ENCODE data around the gene CARMIL1.
A peak's percentile ranks its signal among the peaks of the same experiment; 100 is the strongest.

CARMIL1 gene

DNA sequence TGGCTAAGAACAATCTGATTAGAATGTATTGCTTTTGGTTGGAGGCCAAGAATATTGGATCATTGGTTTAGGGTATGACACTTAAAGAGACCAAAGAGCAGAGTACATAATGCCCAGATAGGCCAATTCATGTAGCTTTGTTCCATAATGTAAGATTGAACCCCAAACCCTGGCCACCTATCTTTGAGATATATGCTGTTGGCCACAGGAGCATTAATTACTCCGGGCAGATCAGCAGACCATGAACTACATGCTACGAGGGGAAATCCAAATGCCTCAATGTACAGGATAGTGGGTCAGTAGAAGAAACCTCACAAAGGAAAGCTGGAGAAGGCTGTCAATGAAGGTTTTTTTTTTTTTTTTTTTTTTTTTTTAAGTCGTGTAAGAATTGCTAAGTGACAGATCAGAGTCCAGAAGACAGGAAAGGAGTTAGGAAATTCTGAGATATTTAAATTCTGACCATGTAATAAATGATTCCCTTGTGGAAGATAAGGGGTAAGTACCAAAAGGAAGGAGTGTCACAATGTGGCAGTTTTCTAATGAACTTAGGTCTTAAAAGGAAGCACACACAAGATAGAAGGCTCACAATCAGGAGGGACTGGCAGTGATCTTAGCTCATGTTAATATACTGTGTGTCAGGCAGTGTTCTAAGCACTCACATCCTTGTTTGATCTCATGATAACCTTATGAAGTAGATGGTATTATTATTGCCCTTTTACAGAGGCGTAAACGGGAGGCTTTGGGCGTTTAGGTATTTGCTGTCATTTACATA lies 61.4 kb downstream of the CARMIL1 start:
- no peak for DNase-seq

DNA sequence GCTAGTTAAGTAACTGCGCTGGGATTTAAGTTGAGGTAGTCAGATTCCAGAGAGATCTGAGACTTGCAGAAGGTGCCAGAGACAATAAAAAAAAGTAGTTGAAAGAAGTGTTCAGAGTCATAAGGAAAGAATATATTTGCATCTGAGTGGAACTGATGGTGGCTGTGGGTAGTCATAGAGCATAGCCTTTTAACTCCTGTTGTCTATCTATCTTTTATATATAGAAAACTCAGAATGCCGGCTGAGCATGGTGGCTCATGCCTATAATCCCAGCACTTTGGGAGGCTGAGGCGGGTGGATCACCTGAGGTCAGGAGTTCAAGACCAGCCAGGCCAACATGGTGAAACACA lies 62.0 kb downstream of the CARMIL1 start:
- DNase-seq: no peak

DNA sequence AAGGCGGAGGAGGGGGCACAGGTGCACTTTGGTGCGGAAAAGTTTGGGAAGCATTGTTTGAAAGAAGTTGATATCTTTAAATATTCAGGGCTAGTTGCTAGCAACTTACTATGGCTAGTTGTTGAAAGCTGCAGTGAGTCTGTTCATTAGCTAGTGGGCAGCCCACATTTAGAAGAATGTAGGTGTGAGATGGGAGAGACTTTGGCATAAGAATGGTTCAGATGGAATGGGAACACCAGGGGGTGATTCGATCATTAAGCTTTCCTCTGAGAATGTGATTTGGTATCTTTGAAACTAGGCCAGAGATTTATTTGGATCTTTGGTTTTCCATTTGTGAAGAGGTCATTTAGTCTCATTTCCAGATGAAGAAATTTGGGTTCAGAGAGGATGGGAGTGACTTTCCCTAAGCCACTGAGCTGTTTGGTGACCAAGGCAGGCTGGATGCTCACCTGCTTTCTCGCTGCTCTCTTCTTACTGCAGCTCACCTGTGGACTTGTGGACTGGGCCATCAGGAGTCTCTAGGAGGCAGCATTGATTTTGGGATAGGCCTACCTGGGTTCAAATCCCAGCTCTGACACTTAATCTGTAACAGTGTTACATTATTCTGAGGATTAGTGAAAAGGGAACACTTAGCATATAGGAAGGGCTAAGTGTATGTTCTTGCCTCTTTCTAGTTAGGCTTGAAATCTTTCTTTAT lies 62.9 kb downstream of the CARMIL1 start:
- DNase-seq: no peak

DNA sequence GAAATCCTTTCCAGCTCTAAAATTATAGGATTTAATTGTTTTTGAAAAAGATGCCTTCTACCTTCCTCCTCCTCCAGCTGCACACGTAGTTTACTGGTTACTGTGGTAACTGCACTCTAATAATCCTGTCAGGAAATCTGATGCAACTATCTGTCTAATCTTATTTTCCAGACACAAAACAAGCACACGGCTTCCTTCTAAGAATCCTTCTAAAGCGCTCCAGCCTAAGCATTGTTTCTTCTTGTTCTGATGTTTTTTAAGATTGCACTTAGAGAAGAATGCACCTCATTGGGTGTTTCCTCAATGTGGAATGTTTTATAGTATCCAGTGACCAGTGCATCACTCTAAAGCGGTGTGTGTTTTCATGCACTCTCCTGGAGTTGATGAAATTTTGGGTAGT lies 63.6 kb downstream of the CARMIL1 start:
- DNase-seq: no peak

DNA sequence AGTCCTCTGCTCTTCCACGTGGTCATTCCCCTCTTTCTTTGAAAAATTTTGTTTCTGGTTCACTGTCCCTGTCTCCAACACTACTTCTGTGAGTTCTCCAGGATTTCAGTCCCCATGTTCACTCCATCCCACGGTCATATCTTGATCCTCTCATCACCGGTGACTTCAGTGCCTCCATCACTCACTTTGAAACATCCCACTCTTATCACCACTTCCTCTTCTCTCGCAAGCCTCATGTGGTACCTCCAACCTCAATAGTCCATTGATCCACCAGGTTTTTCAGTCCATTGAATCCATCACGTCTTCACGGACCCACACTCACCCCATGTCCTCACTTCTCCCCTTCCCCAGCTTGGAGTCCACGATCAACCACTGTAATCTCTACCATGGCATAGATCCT lies 64.8 kb downstream of the CARMIL1 start:
- DNase-seq: no peak

DNA sequence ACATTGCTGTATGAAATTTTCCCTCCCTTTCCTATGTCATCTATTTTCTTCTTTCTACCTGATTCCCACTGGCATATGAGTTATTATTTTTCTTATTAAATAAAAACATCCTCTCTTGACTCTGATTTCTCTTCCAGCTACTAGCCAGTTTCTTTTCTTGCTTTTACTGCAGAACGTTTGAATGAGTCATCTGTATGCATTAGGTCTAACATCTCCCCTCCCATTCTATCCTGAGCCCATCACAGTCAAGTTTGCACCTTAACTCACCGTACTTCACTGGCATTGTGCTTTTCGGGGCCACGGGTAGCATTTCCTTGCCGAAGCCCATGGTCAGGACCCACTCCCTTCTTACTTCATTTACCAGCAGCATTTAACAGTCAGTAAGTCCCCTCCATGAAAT lies 65.7 kb downstream of the CARMIL1 start:
- DNase-seq: no peak

DNA sequence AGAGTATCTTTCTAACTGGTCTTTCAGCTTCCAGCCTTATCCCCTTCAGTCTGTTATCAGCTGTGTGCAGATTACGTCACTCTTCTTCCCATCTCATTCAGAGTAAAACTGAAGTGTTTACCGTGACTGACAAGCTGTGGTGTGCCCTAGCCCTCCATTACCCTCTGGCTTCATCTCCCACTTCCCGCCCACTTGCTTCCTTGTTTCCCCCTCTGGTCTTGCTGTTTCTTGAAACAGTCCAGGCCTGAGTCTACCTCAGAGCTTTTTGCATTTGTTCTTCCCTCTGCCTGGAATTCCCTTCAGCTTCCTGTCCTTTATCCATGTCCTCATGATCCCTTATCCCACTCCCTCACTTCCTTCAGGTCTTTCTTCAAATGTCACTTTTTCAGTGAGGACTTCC lies 66.9 kb downstream of the CARMIL1 start:
- DNase-seq: no peak

DNA sequence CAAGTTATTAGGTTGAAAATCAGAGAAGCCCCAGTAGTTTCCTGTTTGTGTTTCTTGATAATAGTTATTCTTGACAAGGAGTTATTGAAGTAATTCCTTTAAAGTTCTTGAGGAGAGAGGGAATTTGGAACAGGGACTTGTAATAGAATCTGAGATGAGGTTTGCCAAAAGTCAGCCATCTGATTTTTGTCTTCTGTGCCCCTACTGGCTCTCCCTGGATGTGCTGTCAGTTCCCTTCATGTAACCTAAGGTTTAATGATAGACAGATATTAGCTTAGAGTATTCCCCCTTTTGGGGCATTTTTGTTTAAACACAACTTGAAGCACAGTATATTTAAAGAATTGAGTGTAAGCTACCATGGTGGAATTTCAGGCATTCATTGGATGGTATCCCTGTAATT lies 71.4 kb downstream of the CARMIL1 start:
- DNase-seq: no peak

DNA sequence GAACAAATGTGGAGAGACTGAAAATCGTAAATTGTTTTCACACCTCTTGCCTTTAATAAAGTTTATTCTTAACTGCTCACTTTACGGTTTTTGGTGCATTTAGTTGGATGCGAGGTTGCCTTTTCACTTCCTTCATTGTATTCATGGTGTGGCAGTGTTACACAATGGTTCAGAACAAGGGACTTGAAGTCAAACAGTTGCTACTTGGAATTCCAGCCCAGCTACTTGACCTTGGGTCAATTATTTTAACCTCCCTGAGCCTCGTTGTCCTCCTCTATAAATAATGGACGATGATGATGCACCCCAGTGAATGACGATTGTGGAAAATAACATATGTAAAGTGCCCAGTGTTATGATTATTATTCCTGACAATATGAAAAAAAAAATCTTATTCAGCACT lies 72.3 kb downstream of the CARMIL1 start:
- DNase-seq: no peak

DNA sequence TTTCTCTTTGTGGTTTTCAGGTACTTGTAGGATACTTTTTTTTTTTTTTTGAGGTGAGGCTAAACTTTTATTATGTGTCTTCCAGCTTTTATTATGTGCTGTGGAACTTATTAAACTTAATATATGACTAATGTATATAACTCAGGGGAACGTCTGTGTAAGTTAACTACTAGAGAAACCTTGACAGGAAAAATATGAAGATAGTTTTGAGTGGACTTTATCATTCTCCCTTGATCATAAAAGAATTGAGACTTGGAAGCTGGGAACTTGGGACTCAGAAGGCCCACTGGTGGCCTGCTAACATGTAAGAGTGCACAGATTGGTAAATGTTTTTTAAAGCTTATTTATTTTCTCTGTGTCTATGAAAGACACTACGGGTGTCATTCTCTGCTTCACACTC lies 73.1 kb downstream of the CARMIL1 start:
- DNase-seq: no peak

DNA sequence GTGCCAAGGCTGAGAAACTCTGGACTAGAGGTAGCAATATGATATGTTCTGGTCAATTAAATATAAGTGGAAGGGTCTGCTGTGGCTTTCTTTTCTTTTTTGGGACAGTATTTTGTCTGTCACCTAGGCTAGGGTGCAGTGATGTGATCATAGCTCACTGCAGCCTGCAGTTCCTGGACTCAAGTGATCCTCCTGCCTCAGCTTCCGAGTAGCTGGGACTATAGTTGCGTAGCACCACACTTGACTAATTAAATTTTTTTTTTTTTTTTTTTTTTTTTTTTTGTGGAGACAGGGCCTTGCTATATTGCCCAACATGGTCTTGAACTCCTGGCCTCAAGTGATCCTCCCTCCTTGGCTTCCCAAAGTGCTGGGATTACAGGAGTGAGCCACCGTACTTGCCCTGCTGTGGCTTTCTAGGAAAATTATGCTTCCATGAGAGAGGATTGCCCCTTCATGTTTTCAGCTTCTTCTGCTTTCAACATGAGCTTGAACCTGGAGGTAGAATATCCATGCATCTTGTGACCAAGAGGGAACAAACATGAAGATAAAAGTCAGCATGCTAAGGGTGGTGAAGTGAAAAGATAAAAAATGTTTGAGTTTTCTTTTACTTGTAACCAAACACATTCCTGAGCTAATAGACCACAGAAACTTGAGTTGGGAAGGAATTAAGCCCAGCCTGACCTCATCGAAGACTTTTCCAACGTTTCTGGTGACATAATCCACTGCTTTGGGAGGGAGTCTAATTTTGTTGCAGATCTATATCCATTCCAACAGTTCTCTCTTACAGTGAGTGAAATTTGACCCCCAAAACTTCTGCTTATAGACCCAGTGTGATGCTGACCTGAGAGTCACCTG lies 75.1 kb downstream of the CARMIL1 start:
- DNase-seq: no peak

DNA sequence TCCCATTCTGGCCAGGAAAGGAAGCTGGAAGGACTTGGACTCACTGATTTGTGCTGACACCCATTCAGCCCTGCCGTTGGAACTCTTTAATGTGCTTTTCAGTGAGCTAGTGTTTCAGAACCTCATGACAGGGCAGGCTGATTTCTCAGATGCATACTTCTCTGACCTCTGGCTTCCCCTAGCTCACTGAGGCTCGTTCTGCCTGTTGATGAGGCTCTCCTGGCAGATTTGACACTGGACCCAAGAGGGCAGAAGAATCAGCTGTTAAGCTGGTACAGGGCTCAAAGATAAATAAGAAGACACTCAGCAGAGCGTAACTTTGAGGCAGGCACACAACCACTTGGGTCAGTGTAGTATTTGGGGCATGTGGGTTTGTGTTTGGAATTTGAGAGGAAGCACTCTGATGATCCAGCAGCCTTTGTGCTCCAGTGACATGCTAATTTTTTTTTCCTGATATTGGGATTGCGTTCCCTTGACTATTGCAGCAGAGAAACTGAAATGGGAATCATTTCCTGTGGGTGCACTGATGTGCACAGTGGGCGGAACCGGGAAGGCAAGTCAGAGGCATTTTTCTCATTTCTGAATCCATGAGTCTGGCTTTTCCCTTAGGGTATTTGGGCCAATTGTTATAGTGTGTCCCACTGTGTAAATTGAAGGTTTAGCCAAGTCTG lies 80.2 kb downstream of the CARMIL1 start:
- DNase-seq: no peak

DNA sequence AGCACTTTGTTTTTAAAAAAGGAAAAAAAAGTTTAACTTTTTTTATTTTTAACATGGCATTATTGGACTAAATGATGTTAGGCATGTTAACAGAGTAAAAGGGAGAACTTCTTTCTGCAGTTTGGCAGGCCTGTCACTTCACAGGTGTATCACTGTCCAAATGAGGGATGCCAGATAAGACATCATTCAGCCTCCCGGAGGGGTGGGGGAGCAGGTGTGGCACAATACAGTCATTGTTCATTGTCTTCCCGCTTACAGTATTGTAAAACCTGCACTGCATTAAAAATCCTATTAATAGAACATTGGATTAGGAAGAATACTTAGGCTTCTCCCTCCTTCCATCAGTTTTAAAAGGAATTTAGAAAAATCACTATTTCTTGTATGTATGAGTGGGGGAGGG lies 80.7 kb downstream of the CARMIL1 start:
- DNase-seq: no peak

DNA sequence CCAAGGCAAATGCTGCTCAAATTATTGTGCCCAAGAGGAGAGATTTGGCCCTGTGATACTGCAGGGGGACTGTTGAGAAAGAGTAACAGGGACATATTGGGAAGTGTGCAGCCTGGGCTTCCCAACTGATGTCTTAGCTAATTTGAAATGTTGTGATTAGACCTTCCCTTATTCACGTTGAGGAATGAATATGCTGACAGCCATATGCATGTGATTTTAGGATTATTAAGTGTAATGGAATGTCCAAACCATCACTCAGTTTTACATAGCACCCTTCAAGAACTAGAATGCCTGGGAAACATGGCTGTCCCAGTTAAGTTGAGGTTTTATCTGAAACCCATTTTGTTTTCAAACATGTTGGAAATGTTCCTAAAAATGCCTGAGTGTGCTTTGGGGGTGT lies 81.4 kb downstream of the CARMIL1 start:
- no peak for DNase-seq

DNA sequence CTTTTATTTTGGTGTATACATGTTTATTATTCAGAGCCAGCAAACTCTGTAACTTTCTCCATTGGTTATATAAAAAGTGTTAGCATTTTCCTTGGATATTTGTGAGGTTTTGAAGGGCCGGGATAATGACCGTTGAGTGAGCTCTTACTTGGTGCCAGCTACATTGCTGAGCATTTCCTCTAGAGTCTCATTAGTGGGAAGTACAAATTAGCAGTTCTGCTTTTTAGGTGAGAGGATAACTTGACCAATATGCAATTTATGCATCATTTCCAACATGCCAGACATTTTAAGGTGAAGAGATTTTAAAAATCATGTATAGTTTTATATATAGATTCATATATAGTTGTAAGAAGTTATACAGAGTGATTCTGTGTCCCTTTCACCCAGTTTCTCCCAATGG lies 84.3 kb downstream of the CARMIL1 start:
- no peak for DNase-seq

DNA sequence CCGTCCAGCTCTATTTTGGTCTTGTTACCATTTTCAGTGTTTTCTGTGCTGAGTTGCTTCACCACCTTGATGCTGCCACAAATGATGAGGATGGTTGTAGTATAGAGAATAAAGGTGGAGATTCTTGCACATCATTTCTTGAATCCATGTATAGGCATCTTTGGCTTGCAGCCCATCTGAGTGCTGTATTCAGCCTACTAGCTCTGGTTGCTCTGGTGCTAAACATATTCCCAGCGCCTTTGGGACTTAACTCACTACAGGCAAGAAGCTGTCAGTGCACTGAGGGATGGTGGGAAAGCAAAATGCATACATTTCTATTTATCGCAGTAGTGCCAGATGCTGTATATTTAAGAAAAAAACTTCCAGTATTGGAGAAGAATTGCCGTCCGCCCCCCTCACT lies 86.0 kb downstream of the CARMIL1 start:
- no peak for DNase-seq

DNA sequence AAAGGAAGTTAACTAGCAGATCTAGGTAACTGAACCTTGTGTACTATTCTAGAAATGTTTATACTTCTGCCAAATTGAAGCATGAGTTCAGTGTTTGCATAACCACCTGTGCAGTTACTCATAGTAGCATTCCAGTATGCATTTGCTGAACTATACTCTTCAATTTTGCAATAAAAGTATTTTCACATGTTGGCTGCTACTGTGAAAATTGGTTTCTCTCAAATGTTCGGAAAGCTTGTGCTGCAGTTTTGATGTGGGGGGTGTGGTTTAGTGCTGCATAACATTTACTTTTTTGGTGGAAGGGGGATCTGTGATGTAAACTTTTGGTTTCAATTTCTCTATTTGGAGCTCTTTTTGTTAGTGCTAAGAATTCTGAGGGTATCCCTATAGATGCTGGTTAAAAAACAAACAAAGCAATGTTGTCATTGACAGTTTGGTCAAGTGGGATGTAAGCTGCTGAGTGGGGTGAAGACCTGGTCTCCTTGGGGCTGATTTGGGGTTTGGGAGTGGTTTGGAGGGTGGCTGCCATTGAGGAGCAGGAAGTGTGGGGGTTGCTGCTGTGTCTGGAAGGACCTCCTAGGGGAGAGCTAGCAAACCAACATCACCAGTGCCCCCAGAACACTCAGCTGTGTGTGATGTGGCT lies 87.8 kb downstream of the CARMIL1 start:
- no peak for DNase-seq

DNA sequence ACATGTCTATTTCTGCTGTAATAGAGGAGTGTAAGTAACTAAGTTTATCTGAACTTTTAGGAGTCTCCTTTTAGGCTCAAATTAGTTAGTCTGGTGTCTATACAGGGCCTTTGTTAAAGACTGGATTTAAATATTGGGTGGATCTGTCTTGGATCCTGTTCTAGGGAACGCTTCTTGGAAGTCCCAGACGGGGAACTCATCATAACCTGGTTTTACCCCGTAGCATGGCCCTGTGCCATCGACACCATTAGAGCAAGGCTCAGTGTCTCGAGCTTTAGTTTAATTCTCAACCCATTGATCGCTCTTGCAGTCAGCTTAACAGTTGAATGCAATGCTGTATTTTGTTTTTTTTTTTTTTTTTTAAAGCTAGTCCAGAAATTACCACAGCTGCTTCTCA lies 89.9 kb downstream of the CARMIL1 start:
- DNase-seq: peak; percentile 62

DNA sequence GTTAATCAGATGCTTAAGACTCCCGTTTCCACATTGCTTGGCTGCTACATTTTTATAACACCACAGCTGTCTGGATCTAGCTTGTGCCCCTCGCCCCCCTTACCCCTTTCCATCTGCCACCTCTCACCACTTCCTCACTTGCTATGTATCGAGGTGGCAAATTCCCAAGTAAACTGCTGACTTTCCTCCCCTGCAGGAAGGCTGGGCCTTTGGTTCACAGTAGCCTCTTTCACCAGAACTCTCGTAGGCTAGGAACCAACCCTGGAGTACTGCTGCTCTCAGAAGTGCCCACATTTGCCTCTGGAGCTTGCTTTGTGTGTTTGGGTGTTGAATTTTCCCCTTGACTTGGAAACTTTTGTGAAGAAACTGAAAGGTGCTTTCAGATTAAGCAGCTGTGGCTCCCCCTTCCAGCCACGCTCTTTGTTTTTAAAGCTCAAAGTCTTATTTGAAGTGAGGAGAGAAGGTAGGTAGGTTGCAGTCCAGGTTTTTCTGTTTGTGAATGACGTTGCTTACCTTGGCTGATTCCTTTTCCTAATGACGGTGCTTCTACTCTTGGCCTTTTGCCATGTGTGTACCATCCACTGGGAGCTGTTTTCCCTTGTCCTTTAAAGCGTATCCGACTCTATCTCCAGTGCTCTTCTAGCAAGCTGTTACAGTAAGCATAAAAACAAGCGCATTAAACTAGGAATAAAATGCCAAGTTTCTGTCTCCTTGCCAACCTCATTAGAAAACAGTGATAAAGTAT lies 90.4 kb downstream of the CARMIL1 start:
- peak; percentile 75 for DNase-seq

DNA sequence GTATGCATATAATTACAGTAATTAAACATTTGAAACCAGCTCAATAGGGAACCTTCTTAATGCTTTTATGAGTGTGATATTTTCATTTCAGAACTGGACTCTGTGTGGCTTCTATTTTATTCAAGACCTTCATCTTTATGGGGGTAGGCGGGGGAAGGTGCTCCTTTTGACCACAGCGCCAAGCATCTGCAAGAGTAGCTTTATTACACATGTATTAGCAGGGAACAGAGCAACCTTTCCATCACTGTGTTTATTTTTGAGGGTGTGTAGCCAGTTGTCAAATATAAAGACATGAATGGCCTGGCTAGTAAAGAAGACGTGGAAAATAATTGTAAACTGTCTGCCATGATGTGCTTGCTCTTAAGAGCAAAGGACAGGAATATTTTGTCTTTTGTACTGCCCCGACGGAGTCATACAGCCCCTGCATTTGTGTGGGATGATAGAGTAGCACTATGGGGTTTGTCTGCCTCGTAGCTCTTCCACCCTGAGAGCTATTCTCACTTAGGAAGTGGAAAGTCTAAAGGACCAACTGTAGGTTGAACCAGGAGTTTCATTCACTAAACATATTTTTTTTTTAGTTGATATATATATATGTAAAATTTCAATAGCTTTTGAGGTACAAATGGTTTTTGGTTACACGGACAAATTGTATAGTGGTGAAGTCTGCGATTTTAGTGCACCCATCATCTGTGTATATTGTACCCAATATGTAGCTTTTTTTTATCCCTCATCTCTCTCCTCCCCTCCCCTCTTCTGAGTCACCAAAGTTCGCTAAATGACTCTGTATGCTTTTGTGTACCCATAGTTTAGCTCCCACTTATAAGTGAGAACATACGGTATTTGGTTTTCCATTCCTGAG lies 91.2 kb downstream of the CARMIL1 start:
- DNase-seq: no peak

DNA sequence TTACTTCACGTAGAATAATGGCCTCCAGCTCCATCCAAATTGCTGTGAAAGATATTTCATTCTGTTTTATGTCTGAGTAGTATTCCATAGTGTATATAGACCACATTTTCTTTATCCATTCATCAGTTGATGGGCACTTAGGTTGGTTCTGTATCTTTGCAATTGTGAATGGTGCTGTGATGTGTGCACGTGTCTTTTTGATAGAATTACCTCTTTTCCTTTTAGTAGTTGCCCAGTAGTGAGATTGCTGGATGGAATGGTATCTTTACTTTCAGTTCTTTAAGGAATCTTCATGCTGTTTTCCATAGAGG lies 91.8 kb downstream of the CARMIL1 start:
- DNase-seq: no peak
